ENCODE results near the gene FAM3B. TPM values are rescaled to one million over a fixed set of nuclear protein-coding genes. Genes with fewer than 3 reads are reported as not detected.
A peak's percentile ranks its signal among the peaks of the same experiment; 100 is the strongest.

FAM3B gene
- not detected for total RNA-seq
- total RNA-seq (2013), result 0.18 TPM
- 0 to 0.12 (median 0) reads per million in 29 experiments for total RNA-seq

- Histone ChIP-seq H3K36me3 (ENCODE audit: control insufficient read depth in 2 of 2, extremely low read depth in 1 of 2, insufficient read depth in 1 of 2, low read length in 1 of 2) (no peaks in the 10 kb centered on the region), H3K4me3 (ENCODE audit: control insufficient read depth in 1 of 2, extremely low read depth in 1 of 2, low read length in 1 of 2) (peak within 1 kb of the TSS in 1 of 2 donors; percentile 58), H3K4me1 (ENCODE audit: control insufficient read depth in 1 of 2, extremely low read depth in 1 of 2, insufficient read depth in 2 of 2, low read length in 2 of 2) (peaks cover 0 to 11% of the 10 kb centered on the region in 2 experiments), H3K27me3 (replicated peaks in 1 of 2; ENCODE audit: control insufficient read depth in 2 of 2, extremely low read depth in 1 of 2, insufficient read depth in 2 of 2, low read length in 1 of 2) (peaks cover 0 to 40% of the 10 kb centered on the region in 2 experiments), H3K9me3 (no peaks in the 10 kb centered on the region), H3K27ac (ENCODE audit: low read length) (no peak within 1 kb of the TSS)
- ATAC-seq (replicated peaks in 1 of 4), result peak in 2 of 4 experiments; percentile 25 to 31
- Mint-ChIP-seq H3K27ac (no peak within 1 kb of the TSS), H3K36me3 (no peaks in the 10 kb centered on the region), H3K9me3 (no peaks in the 10 kb centered on the region), H3K4me1 (peaks cover 9 to 15% (median 11%) of the 10 kb centered on the region in 3 donors), H3K27me3 (peaks cover 33 to 43% of the 10 kb centered on the region in 2 donors), H3K4me3 (peak within 1 kb of the TSS in 2 of 3 donors; percentile 44 to 70)
- ChIA-PET POLR2A (no interaction called here), CTCF (no interaction called here)
- 14% methylated on average over 54 of the region's 55 CpGs for WGBS (ENCODE audit: insufficient coverage)
- no peak for DNase-seq
Measured at GRCh38 chr21:41316200-41317062, at the start of gene FAM3B. FAM3B (plus strand) TSS chr21:41316801; CDS start chr21:41316880, 79 bp downstream.

GRCh38 chr21:41267346-41267745 is 49.3 kb upstream of the FAM3B start:
- H3K27ac Mint-ChIP-seq, result no peak overlapping the region
- DNase-seq (no peak), ATAC-seq (replicated peaks in 1 of 4) (no peak)
- peaks cover 16 to 18% of the 10 kb centered on the region in 2 donors for H3K27me3 Mint-ChIP-seq
- no peak overlapping the region for H3K4me3 ChIP-seq (ENCODE audit: control insufficient read depth in 1 of 2, extremely low read depth in 1 of 2, low read length in 1 of 2)
- peaks cover 0 to 17% of the 10 kb centered on the region in 2 experiments for H3K27me3 ChIP-seq (replicated peaks in 1 of 2; ENCODE audit: control insufficient read depth in 2 of 2, extremely low read depth in 1 of 2, insufficient read depth in 2 of 2, low read length in 1 of 2)
- H3K27ac ChIP-seq (ENCODE audit: low read length), result no peak overlapping the region
- H3K4me3 Mint-ChIP-seq, result no peak overlapping the region
- H3K36me3 ChIP-seq (ENCODE audit: control insufficient read depth in 2 of 2, extremely low read depth in 1 of 2, insufficient read depth in 1 of 2, low read length in 1 of 2), result no peaks in the 10 kb centered on the region
- CTCF ChIA-PET, result interaction anchor here in 1 of 2 donors (0.6 kb wide), 1 partner anchor 274 kb away, joined by 7 read pairs; no protein-coding TSS in a partner anchor
- H3K9me3 ChIP-seq, result no peaks in the 10 kb centered on the region
- H3K4me1 Mint-ChIP-seq, result no peaks in the 10 kb centered on the region
- no CpG with 5 or more reads among the region's 2 CpGs for WGBS (ENCODE audit: insufficient coverage)
- no peaks in the 10 kb centered on the region for H3K4me1 ChIP-seq (ENCODE audit: control insufficient read depth in 1 of 2, extremely low read depth in 1 of 2, insufficient read depth in 2 of 2, low read length in 2 of 2)
- peaks cover 3 to 23% (median 4%) of the 10 kb centered on the region in 3 donors for H3K9me3 Mint-ChIP-seq
- POLR2A ChIA-PET, result no interaction called here
- H3K36me3 Mint-ChIP-seq, result no peaks in the 10 kb centered on the region

GRCh38 chr21:41269535-41269934 is 47.1 kb upstream of the FAM3B start:
- Mint-ChIP-seq H3K27ac (no peak overlapping the region), H3K4me3 (no peak overlapping the region), H3K9me3 (peaks cover 6 to 21% (median 8%) of the 10 kb centered on the region in 3 donors), H3K36me3 (peaks cover 3% of the 10 kb centered on the region), H3K4me1 (no peaks in the 10 kb centered on the region), H3K27me3 (peaks cover 8 to 16% of the 10 kb centered on the region in 2 donors)
- Histone ChIP-seq H3K27ac (ENCODE audit: low read length) (no peak overlapping the region), H3K9me3 (no peaks in the 10 kb centered on the region), H3K36me3 (ENCODE audit: control insufficient read depth in 2 of 2, extremely low read depth in 1 of 2, insufficient read depth in 1 of 2, low read length in 1 of 2) (no peaks in the 10 kb centered on the region), H3K4me1 (ENCODE audit: control insufficient read depth in 1 of 2, extremely low read depth in 1 of 2, insufficient read depth in 2 of 2, low read length in 2 of 2) (no peaks in the 10 kb centered on the region), H3K27me3 (replicated peaks in 1 of 2; ENCODE audit: control insufficient read depth in 2 of 2, extremely low read depth in 1 of 2, insufficient read depth in 2 of 2, low read length in 1 of 2) (peaks cover 0 to 16% of the 10 kb centered on the region in 2 experiments), H3K4me3 (ENCODE audit: control insufficient read depth in 1 of 2, extremely low read depth in 1 of 2, low read length in 1 of 2) (no peak overlapping the region)
- DNase-seq (no peak), ATAC-seq (replicated peaks in 1 of 4) (no peak)
- CTCF ChIA-PET, result interaction anchor here in 1 of 2 donors (0.7 kb wide), 1 partner anchor 142 kb away, joined by 3 read pairs; no protein-coding TSS in a partner anchor
- POLR2A ChIA-PET, result no interaction called here
- WGBS (ENCODE audit: insufficient coverage), result no CpG with 5 or more reads among the region's 1 CpG

GRCh38 chr21:41277196-41277595 is 39.4 kb upstream of the FAM3B start:
- H3K27ac ChIP-seq (ENCODE audit: low read length), result no peak overlapping the region
- Mint-ChIP-seq H3K27me3 (peaks cover 32 to 49% of the 10 kb centered on the region in 2 donors), H3K36me3 (peaks cover 3% of the 10 kb centered on the region), H3K4me3 (no peak overlapping the region), H3K4me1 (no peaks in the 10 kb centered on the region), H3K27ac (no peak overlapping the region), H3K9me3 (peaks cover 6 to 9% (median 6%) of the 10 kb centered on the region in 3 donors)
- CTCF ChIA-PET, result no interaction called here
- no peaks in the 10 kb centered on the region for H3K9me3 ChIP-seq
- ATAC-seq (replicated peaks in 1 of 4) (no peak), DNase-seq (no peak)
- H3K27me3 ChIP-seq (replicated peaks in 1 of 2; ENCODE audit: control insufficient read depth in 2 of 2, extremely low read depth in 1 of 2, insufficient read depth in 2 of 2, low read length in 1 of 2), result peaks cover 0 to 23% of the 10 kb centered on the region in 2 experiments
- no peak overlapping the region for H3K4me3 ChIP-seq (ENCODE audit: control insufficient read depth in 1 of 2, extremely low read depth in 1 of 2, low read length in 1 of 2)
- 82% methylated on average over 11 of the region's 12 CpGs for WGBS (ENCODE audit: insufficient coverage)
- POLR2A ChIA-PET, result no interaction called here
- H3K36me3 ChIP-seq (ENCODE audit: control insufficient read depth in 2 of 2, extremely low read depth in 1 of 2, insufficient read depth in 1 of 2, low read length in 1 of 2), result no peaks in the 10 kb centered on the region
- H3K4me1 ChIP-seq (ENCODE audit: control insufficient read depth in 1 of 2, extremely low read depth in 1 of 2, insufficient read depth in 2 of 2, low read length in 2 of 2), result no peaks in the 10 kb centered on the region

- peaks cover 2 to 3% (median 3%) of the 10 kb centered on the region in 3 donors for H3K9me3 Mint-ChIP-seq
- H3K27me3 Mint-ChIP-seq, result peaks cover 33 to 46% of the 10 kb centered on the region in 2 donors
- no peaks in the 10 kb centered on the region for H3K4me1 Mint-ChIP-seq
- H3K9me3 ChIP-seq, result no peaks in the 10 kb centered on the region
- no CpG with 5 or more reads among the region's 4 CpGs for WGBS (ENCODE audit: insufficient coverage)
- no peak for DNase-seq
- no peak for ATAC-seq (replicated peaks in 1 of 4)
- POLR2A ChIA-PET, result no interaction called here
- H3K36me3 Mint-ChIP-seq, result peaks cover under 1% of the 10 kb centered on the region
- CTCF ChIA-PET, result no interaction called here
- no peaks in the 10 kb centered on the region for H3K36me3 ChIP-seq (ENCODE audit: control insufficient read depth in 2 of 2, extremely low read depth in 1 of 2, insufficient read depth in 1 of 2, low read length in 1 of 2)
- H3K27me3 ChIP-seq (replicated peaks in 1 of 2; ENCODE audit: control insufficient read depth in 2 of 2, extremely low read depth in 1 of 2, insufficient read depth in 2 of 2, low read length in 1 of 2), result peaks cover 3 to 27% of the 10 kb centered on the region in 2 experiments
- no peak overlapping the region for H3K27ac Mint-ChIP-seq
- H3K27ac ChIP-seq (ENCODE audit: low read length), result no peak overlapping the region
- no peak overlapping the region for H3K4me3 ChIP-seq (ENCODE audit: control insufficient read depth in 1 of 2, extremely low read depth in 1 of 2, low read length in 1 of 2)
- no peak overlapping the region for H3K4me3 Mint-ChIP-seq
- H3K4me1 ChIP-seq (ENCODE audit: control insufficient read depth in 1 of 2, extremely low read depth in 1 of 2, insufficient read depth in 2 of 2, low read length in 2 of 2), result no peaks in the 10 kb centered on the region
Measured at GRCh38 chr21:41277846-41278245, 38.8 kb upstream of the FAM3B start.

- Histone ChIP-seq H3K36me3 (ENCODE audit: control insufficient read depth in 2 of 2, extremely low read depth in 1 of 2, insufficient read depth in 1 of 2, low read length in 1 of 2) (no peaks in the 10 kb centered on the region), H3K27ac (ENCODE audit: low read length) (no peak overlapping the region), H3K4me1 (ENCODE audit: control insufficient read depth in 1 of 2, extremely low read depth in 1 of 2, insufficient read depth in 2 of 2, low read length in 2 of 2) (no peaks in the 10 kb centered on the region), H3K9me3 (no peaks in the 10 kb centered on the region), H3K4me3 (ENCODE audit: control insufficient read depth in 1 of 2, extremely low read depth in 1 of 2, low read length in 1 of 2) (no peak overlapping the region), H3K27me3 (replicated peaks in 1 of 2; ENCODE audit: control insufficient read depth in 2 of 2, extremely low read depth in 1 of 2, insufficient read depth in 2 of 2, low read length in 1 of 2) (peaks cover 6 to 25% of the 10 kb centered on the region in 2 experiments)
- H3K27ac Mint-ChIP-seq, result no peak overlapping the region
- POLR2A ChIA-PET, result no interaction called here
- 75% methylated on average over 18 of the region's 18 CpGs for WGBS (ENCODE audit: insufficient coverage)
- H3K27me3 Mint-ChIP-seq, result peaks cover 31 to 50% of the 10 kb centered on the region in 2 donors
- DNase-seq (no peak), ATAC-seq (replicated peaks in 1 of 4) (no peak)
- no peaks in the 10 kb centered on the region for H3K36me3 Mint-ChIP-seq
- no peak overlapping the region for H3K4me3 Mint-ChIP-seq
- no peaks in the 10 kb centered on the region for H3K9me3 Mint-ChIP-seq
- no peaks in the 10 kb centered on the region for H3K4me1 Mint-ChIP-seq
- CTCF ChIA-PET, result no interaction called here
Measured at GRCh38 chr21:41280115-41280919, 36.3 kb upstream of the FAM3B start.
